Measurements from ENCODE around the gene ZNRF4. TPM values are rescaled to one million over a fixed set of nuclear protein-coding genes. Genes with fewer than 3 reads are reported as not detected.
"Not testable (repeated sequence)": the region's sequence is repeated elsewhere in the genome, so short reads cannot be mapped to it uniquely, and the experiment has no call there.

ZNRF4 gene
- total and polyA plus RNA-seq, 2 donors: not detected

GRCh38 chr19:5434351-5434917, 20.8 kb upstream of the ZNRF4 start:
- H3K27ac ChIP-seq (ENCODE audit: low read depth): no peak overlapping the region
- no peaks in the 10 kb centered on the region for H3K4me1 ChIP-seq (ENCODE audit: insufficient read depth)
- no peak overlapping the region for H3K4me3 ChIP-seq (ENCODE audit: low read depth, low read length)
- H3K36me3 ChIP-seq (ENCODE audit: insufficient read depth): no peaks in the 10 kb centered on the region
- WGBS: 50% methylated on average over 6 of the region's 6 CpGs
- DNase-seq (ENCODE audit: extremely low spot score): no peak

GRCh38 chr19:5434970-5435641, 20.1 kb upstream of the ZNRF4 start:
- WGBS: 72% methylated on average over 9 of the region's 9 CpGs
- no peak overlapping the region for H3K27ac ChIP-seq (ENCODE audit: low read depth)
- DNase-seq (ENCODE audit: extremely low spot score): no peak
- no peaks in the 10 kb centered on the region for H3K4me1 ChIP-seq (ENCODE audit: insufficient read depth)
- no peak overlapping the region for H3K4me3 ChIP-seq (ENCODE audit: low read depth, low read length)
- no peaks in the 10 kb centered on the region for H3K36me3 ChIP-seq (ENCODE audit: insufficient read depth)

DNA sequence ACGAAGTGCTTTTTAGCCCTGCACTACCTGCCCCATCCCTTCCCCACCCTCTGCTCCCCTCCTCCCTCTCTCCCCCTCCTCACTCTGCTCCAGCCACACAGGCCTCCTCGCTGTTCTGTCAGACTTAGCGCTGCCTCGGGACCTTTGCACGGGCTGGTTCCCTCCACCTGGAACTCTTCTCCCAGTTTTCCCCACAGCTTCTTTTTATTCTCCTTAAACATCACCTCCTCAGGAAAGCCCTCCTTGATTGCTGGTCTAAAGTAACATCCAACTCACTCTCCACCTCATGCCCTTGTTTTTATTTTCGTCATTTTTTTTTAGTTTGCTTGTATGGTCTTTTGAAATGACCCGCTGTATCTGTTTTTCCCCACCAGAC, 19.6 kb upstream of the ZNRF4 start:
- Histone ChIP-seq H3K27ac (ENCODE audit: low read depth) (no peak overlapping the region), H3K36me3 (ENCODE audit: insufficient read depth) (no peaks in the 10 kb centered on the region), H3K4me1 (ENCODE audit: insufficient read depth) (no peaks in the 10 kb centered on the region), H3K4me3 (ENCODE audit: low read depth, low read length) (no peak overlapping the region)
- no peak for DNase-seq (ENCODE audit: extremely low spot score)
- 83% methylated on average over 7 of the region's 7 CpGs for WGBS

DNA sequence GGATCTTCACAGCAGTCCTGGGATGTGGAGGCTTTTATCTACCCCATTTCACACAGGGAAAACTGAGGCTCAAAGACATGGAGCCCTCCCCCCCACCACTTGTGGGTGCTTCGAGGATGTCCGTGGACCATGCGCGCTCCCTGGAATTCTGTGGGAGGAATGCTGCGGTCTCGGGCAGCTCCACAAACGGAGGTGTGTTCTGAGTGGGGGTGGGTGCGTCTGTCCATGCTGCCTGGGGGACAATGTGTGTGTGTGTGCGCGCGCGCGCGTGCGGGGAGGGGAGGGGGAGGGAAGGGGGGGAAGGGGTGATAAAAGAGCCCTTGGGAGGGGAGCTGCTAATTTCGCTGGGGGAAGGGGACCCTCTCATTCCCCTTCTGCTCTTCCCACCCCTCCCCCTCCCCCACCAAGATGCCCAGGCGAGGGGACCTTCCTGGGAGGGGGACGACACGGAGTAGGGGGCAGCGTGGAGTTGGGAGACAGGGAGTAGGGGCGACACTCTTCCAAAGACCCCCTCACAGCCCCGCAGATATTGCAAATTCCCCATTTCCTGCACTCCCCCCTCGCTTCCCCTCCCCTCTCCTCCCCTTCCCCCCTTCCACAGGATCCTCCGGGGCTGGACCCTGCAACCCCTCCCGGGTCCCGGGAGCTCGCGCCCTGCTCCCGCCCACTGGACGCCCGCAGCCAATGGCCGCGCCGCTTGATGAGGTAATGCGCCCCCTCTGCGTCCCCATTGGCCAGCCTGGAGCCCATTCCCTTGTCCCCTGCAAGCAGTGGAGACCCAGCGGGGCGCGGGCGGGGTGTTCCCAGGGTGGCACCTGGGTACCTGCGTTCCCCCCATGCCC, 18.9 kb upstream of the ZNRF4 start:
- peak; percentile 50 for DNase-seq (ENCODE audit: extremely low spot score)
- H3K4me1 ChIP-seq (ENCODE audit: insufficient read depth): no peaks in the 10 kb centered on the region
- no peaks in the 10 kb centered on the region for H3K36me3 ChIP-seq (ENCODE audit: insufficient read depth)
- 2% methylated on average over 37 of the region's 41 CpGs for WGBS
- no peak overlapping the region for H3K27ac ChIP-seq (ENCODE audit: low read depth)
- H3K4me3 ChIP-seq (ENCODE audit: low read depth, low read length): no peak overlapping the region

- no peaks in the 10 kb centered on the region for H3K4me1 ChIP-seq (ENCODE audit: insufficient read depth)
- no peak overlapping the region for H3K27ac ChIP-seq (ENCODE audit: low read depth)
- no peaks in the 10 kb centered on the region for H3K36me3 ChIP-seq (ENCODE audit: insufficient read depth)
- DNase-seq (ENCODE audit: extremely low spot score): no peak
- H3K4me3 ChIP-seq (ENCODE audit: low read depth, low read length): no peak overlapping the region
- WGBS: 3% methylated on average over 15 of the region's 15 CpGs
Observed at GRCh38 chr19:5436948-5437306, 18.3 kb upstream of the ZNRF4 start.

DNA sequence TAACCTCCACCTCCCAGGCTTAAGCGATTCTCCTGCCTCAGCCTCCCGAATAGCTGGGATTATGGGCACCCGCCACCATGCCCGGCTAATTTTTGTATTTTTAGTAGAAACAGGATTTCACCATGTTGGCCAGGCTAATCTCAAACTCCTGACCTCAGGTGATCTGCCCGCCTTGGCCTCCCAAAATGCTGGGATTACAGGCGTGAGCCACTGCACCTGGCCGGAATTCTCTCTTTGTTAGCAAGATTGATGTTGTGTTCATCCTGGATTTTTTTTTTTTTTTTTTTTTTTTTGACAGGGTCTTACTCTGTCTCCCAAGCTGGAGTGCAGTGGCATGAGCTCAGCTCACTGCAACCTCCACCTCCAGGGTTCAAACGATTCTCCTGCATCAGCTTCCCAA, 16.5 kb upstream of the ZNRF4 start:
- not testable (repeated sequence) for H3K4me1 ChIP-seq (ENCODE audit: insufficient read depth); H3K27ac ChIP-seq (ENCODE audit: low read depth); H3K4me3 ChIP-seq (ENCODE audit: low read depth, low read length); H3K36me3 ChIP-seq (ENCODE audit: insufficient read depth); DNase-seq (ENCODE audit: extremely low spot score)
- WGBS: 89% methylated on average over 8 of the region's 8 CpGs

DNA sequence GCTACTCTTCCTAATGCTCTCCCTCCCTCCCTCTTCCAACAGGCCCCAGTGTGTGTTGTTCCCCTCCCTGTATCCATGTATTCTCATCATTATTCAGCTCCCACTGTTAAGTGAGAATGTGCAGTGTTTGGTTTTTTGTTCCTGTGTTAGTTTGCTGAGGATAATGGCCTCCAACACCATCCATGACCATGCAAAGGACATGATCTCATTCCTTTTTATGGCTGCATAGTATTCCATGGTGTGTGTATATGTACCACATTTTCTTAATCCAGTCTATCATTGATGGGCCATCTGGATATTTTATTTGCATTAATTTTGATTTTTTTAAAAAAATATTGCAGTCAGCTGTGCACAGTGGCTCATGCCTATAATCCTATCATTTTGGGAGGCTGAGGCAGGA, 15.8 kb upstream of the ZNRF4 start:
- Histone ChIP-seq H3K4me1 (ENCODE audit: insufficient read depth) (no peaks in the 10 kb centered on the region), H3K36me3 (ENCODE audit: insufficient read depth) (no peaks in the 10 kb centered on the region), H3K4me3 (ENCODE audit: low read depth, low read length) (no peak overlapping the region), H3K27ac (ENCODE audit: low read depth) (no peak overlapping the region)
- no peak for DNase-seq (ENCODE audit: extremely low spot score)

DNA sequence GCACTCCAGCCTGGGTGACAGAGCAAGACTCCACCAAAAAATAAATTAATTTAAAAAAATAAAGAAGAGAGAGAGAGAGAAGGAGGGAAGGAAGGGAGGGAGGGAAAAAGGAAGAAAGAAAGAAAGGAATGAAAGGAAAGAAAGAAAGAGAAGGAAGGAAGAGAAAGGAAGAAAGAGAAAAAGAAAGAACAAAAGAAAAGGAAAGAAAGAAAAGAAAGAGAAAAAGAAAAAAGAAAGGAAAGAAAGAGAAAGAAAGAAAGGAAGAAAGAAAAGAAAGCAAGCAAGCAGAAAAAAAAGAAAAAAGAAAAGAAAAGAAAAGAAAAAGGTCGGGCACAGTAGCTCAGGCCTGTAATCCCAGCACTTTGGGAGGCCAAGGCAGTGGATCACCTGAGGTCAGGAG, 14.9 kb upstream of the ZNRF4 start:
- Histone ChIP-seq H3K36me3 (ENCODE audit: insufficient read depth) (no peaks in the 10 kb centered on the region), H3K4me3 (ENCODE audit: low read depth, low read length) (no peak overlapping the region), H3K4me1 (ENCODE audit: insufficient read depth) (no peaks in the 10 kb centered on the region), H3K27ac (ENCODE audit: low read depth) (no peak overlapping the region)
- no peak for DNase-seq (ENCODE audit: extremely low spot score)
- 63% methylated on average over 1 of the region's 1 CpG for WGBS

GRCh38 chr19:5443723-5444122, 11.5 kb upstream of the ZNRF4 start:
- no peak overlapping the region for H3K27ac ChIP-seq (ENCODE audit: low read depth)
- H3K36me3 ChIP-seq (ENCODE audit: insufficient read depth): no peaks in the 10 kb centered on the region
- no peak for DNase-seq (ENCODE audit: extremely low spot score)
- H3K4me1 ChIP-seq (ENCODE audit: insufficient read depth): no peaks in the 10 kb centered on the region
- no peak overlapping the region for H3K4me3 ChIP-seq (ENCODE audit: low read depth, low read length)
- 87% methylated on average over 5 of the region's 5 CpGs for WGBS

DNA sequence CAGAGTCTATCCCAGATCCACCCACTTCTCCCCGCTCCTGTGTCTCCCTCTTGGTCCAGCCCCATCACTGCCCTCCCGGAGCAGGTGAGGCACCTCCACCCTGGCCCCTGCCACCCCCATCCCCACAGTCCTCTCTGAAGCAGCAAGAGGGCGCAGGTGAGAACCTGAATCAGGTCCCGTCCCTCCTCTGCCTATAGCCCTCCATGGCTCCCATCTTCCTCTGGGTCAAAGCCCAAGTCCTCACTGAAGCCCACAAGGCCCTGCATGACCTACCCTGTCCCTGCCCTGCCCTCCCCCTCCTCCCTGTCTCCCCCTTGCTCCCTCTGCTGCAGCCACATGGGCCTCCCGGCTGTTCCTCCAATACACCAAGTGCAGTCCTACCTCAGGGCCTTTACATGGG, 10.8 kb upstream of the ZNRF4 start:
- Histone ChIP-seq H3K4me1 (ENCODE audit: insufficient read depth) (no peaks in the 10 kb centered on the region), H3K4me3 (ENCODE audit: low read depth, low read length) (no peak overlapping the region), H3K36me3 (ENCODE audit: insufficient read depth) (no peaks in the 10 kb centered on the region), H3K27ac (ENCODE audit: low read depth) (no peak overlapping the region)
- 76% methylated on average over 5 of the region's 5 CpGs for WGBS
- no peak for DNase-seq (ENCODE audit: extremely low spot score)

DNA sequence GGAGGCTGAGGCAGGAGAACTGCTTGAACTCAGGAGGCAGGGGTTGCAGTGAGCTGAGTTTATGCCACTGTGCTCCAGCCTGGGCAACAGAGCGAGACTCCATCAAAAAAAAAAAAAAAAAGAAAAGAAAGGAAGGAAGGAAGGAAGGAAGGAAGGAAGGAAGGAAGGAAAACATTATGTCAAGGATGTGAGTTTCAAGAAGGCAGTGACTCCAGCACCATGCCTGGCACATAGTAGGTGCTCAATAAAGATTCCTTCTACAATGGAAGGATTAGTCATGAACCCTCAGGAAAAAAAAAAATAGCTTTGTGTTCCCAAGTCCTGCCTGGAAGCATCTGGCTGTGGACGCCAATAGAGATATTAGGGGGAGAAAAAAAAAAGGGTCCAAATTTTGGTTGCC, 10.1 kb upstream of the ZNRF4 start:
- H3K36me3 ChIP-seq (ENCODE audit: insufficient read depth): no peaks in the 10 kb centered on the region
- no peak overlapping the region for H3K27ac ChIP-seq (ENCODE audit: low read depth)
- DNase-seq (ENCODE audit: extremely low spot score): no peak
- no peaks in the 10 kb centered on the region for H3K4me1 ChIP-seq (ENCODE audit: insufficient read depth)
- H3K4me3 ChIP-seq (ENCODE audit: low read depth, low read length): no peak overlapping the region
- WGBS: 1% methylated on average over 2 of the region's 2 CpGs

- Histone ChIP-seq H3K27ac (ENCODE audit: low read depth) (no peak overlapping the region), H3K36me3 (ENCODE audit: insufficient read depth) (no peaks in the 10 kb centered on the region), H3K4me1 (ENCODE audit: insufficient read depth) (no peaks in the 10 kb centered on the region), H3K4me3 (ENCODE audit: low read depth, low read length) (no peak overlapping the region)
- DNase-seq (ENCODE audit: extremely low spot score): no peak
- WGBS: 37% methylated on average over 5 of the region's 5 CpGs
Observed at GRCh38 chr19:5445561-5446055, 9.6 kb upstream of the ZNRF4 start.

DNA sequence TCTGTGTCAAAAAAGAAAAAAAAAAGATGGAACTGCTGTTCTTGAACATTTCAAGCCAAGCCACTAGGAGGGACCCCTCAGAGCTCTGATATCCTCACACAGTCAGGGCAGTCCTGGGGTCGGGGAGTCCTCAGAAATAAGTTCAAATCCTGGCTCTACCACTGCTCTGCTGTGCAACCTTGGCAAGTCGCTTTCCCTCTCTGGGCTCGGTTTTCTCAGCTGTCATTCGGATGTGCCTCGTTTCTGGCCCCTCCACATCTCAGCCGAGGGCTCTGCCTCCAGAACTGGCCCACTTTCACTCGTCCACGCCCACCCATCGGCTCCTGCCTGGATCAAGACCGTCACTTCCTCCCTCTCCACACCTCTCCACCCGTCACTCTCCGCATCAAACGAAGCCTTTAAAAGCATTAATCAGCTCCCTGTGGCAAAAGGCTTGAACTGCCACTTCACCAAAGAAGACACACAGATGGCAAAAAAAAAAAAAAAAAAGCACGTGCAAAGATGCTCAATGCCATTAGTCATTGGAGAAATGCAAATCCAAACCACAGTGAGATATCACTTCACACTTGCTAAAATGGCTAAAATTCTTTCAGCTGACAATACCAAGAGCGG, 7.4 kb upstream of the ZNRF4 start:
- WGBS: 46% methylated on average over 15 of the region's 15 CpGs
- H3K4me3 ChIP-seq (ENCODE audit: low read depth, low read length): no peak overlapping the region
- DNase-seq (ENCODE audit: extremely low spot score): no peak
- H3K27ac ChIP-seq (ENCODE audit: low read depth): no peak overlapping the region
- H3K36me3 ChIP-seq (ENCODE audit: insufficient read depth): no peaks in the 10 kb centered on the region
- H3K4me1 ChIP-seq (ENCODE audit: insufficient read depth): no peaks in the 10 kb centered on the region

DNA sequence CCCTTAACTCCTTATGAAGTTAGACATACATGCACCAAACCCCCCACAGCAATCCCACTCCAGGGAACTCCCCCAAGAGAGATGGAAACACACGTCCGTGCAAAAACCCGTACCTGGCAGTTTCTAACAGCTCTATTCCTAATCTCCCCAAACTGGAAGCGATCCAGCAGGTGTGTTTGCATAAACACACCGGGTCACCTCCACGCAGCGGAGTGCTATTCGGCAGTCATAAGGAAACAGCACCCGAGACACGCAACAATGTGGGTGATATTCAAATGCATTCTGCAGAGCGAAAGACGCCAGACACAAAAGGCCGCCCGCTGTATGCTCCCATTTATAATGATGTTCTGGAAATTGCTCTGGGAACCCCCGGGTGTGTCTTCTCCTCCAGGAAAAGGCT, 6.8 kb upstream of the ZNRF4 start:
- no peak overlapping the region for H3K27ac ChIP-seq (ENCODE audit: low read depth)
- WGBS: 52% methylated on average over 15 of the region's 15 CpGs
- DNase-seq (ENCODE audit: extremely low spot score): no peak
- no peaks in the 10 kb centered on the region for H3K36me3 ChIP-seq (ENCODE audit: insufficient read depth)
- H3K4me1 ChIP-seq (ENCODE audit: insufficient read depth): no peaks in the 10 kb centered on the region
- no peak overlapping the region for H3K4me3 ChIP-seq (ENCODE audit: low read depth, low read length)
